OCI-LY3 (cell line): ENCODE measurements around the gene LMTK2.

ENCODE experiments used
- H2AFZ ChIP-seq: fragments of 200-600, 300-600 bp; shearing (Covaris generic); 2 replicates; pipeline ENCODE4 v1.6.0; 2014; ENCODE audit warnings: antibody characterized with exemption, low read depth, low read length
- H3K27ac ChIP-seq: fragments of 200-600, 300-600 bp; sonication (generic); 2 replicates; pipeline ENCODE4 v1.5.1; 2014; ENCODE audit warnings: mild to moderate bottlenecking, low read length, moderate library complexity, mixed read lengths
- H3K27me3 ChIP-seq: fragments of 200-600, 300-600 bp; sonication (generic); 2 replicates; pipeline ENCODE4 v1.6.1; 2014; ENCODE audit warnings: low read depth, low read length, mixed read lengths
- H3K36me3 ChIP-seq: fragments of 200-600, 300-600 bp; sonication (generic); replicated peaks from 2 replicates; pipeline ENCODE3; 2014; ENCODE audit warnings: low read depth, low read length, mixed read lengths
- H3K4me1 ChIP-seq: fragments of 300-600, 200-600 bp; sonication (generic); 2 replicates; pipeline ENCODE4 v1.6.1; 2014; ENCODE audit warnings: low read length, mixed read lengths
- H3K4me2 ChIP-seq: fragments of 200-600, 300-600 bp; sonication (generic); 2 replicates; pipeline ENCODE4 v1.6.1; 2014; ENCODE audit warnings: low read length, mixed read lengths
- H3K4me3 ChIP-seq: fragments of 300-600, 200-600 bp; sonication (generic); 2 replicates; pipeline ENCODE4 v1.5.1; 2014; ENCODE audit warnings: antibody characterized with exemption, mild to moderate bottlenecking, low read length, moderate library complexity
- H3K79me2 ChIP-seq: fragments of 300-600, 200-600 bp; shearing (Covaris generic); 2 replicates; pipeline ENCODE4 v1.6.1; 2014; ENCODE audit warnings: mild to moderate bottlenecking, low read length, mixed read lengths
- H3K9ac ChIP-seq: fragments of 300-600, 200-600 bp; shearing (Covaris generic); 2 replicates; pipeline ENCODE4 v1.6.0; 2014; ENCODE audit warnings: mild to moderate bottlenecking, low read length, moderate library complexity
- H3K9me3 ChIP-seq: fragments of 200-600, 300-600 bp; shearing (Covaris generic); 2 replicates; pipeline ENCODE4 v1.6.1; 2014; ENCODE audit warnings: low read length, mixed read lengths; ENCODE audit not compliant: insufficient read depth
- H4K20me1 ChIP-seq: fragments of 200-600, 300-600 bp; sonication (generic); 2 replicates; pipeline ENCODE4 v1.6.1; 2016; ENCODE audit warnings: low read length, mixed read lengths; ENCODE audit not compliant: insufficient read depth
- CTCF ChIP-seq: fragments of 200-600, 300-600 bp; sonication (generic); IDR thresholded peaks from 2 replicates; pipeline ENCODE4 v1.5.1; 2014; ENCODE audit warnings: antibody characterized with exemption, low read length, low read depth
- EZH2phosphoT487 ChIP-seq: fragments of 200-600 bp; shearing (Covaris generic); IDR thresholded peaks from 2 replicates; pipeline ENCODE4 v1.6.1; 2018; ENCODE audit warnings: antibody characterized with exemption, mixed run types, low read depth

LMTK2 gene

GRCh38 chr7:98200364-98200763 is 93.7 kb downstream of the LMTK2 start:
- Histone ChIP-seq H3K36me3 (no peaks in the 10 kb centered on the region), H3K4me2 (peak overlapping the region; percentile 57), H3K4me1 (peaks cover 45% of the 10 kb centered on the region), H4K20me1 (peaks cover 74% of the 10 kb centered on the region), H3K27ac (no peak overlapping the region), H3K27me3 (peaks cover 27% of the 10 kb centered on the region), H3K9me3 (no peaks in the 10 kb centered on the region), H3K4me3 (peak overlapping the region; percentile 26; the same call in 1 of the 2 replicates), H2AFZ (no peak overlapping the region), H3K9ac (no peak overlapping the region), H3K79me2 (no peaks in the 10 kb centered on the region)
- no peak for TF ChIP-seq CTCF
- TF ChIP-seq EZH2phosphoT487: no peak

GRCh38 chr7:98202367-98203195 is 95.9 kb downstream of the LMTK2 start:
- H3K79me2 ChIP-seq: no peaks in the 10 kb centered on the region
- H3K9me3 ChIP-seq: no peaks in the 10 kb centered on the region
- peaks cover 27% of the 10 kb centered on the region for H3K27me3 ChIP-seq
- no peak for TF ChIP-seq CTCF
- TF ChIP-seq EZH2phosphoT487: peak; percentile 89
- H3K4me1 ChIP-seq: peaks cover 45% of the 10 kb centered on the region
- H3K36me3 ChIP-seq: peaks cover 8% of the 10 kb centered on the region
- H3K9ac ChIP-seq: peak overlapping the region; percentile 61
- H3K4me2 ChIP-seq: peak overlapping the region; percentile 98
- H3K4me3 ChIP-seq: peak overlapping the region; percentile 72
- peak overlapping the region; percentile 71 for H3K27ac ChIP-seq
- H4K20me1 ChIP-seq: peaks cover 64% of the 10 kb centered on the region
- no peak overlapping the region for H2AFZ ChIP-seq

- peak overlapping the region; percentile 61 for H3K9ac ChIP-seq
Measured at GRCh38 chr7:98203261-98203963, 96.8 kb downstream of the LMTK2 start.

More at GRCh38 chr7:98203261-98203963, 96.8 kb downstream of the LMTK2 start:
- H3K36me3 ChIP-seq: peaks cover 8% of the 10 kb centered on the region
- TF ChIP-seq CTCF (no peak), EZH2phosphoT487 (no peak)
- H3K4me2 ChIP-seq: peak overlapping the region; percentile 98
- H3K4me1 ChIP-seq: peaks cover 45% of the 10 kb centered on the region
- peak overlapping the region; percentile 71 for H3K27ac ChIP-seq
- peaks cover 60% of the 10 kb centered on the region for H4K20me1 ChIP-seq
- H3K27me3 ChIP-seq: peaks cover 27% of the 10 kb centered on the region
- H3K4me3 ChIP-seq: peak overlapping the region; percentile 72
- H3K79me2 ChIP-seq: no peaks in the 10 kb centered on the region
- H3K9me3 ChIP-seq: no peaks in the 10 kb centered on the region
- H2AFZ ChIP-seq: no peak overlapping the region
